Skeletal muscle tissue (tissue), 4 donors: ENCODE results near the gene RERE. TPM values are rescaled to one million over a fixed set of nuclear protein-coding genes. Genes with fewer than 3 reads are reported as not detected.

Source experiments
- H3K27ac ChIP-seq: one replicate; pipeline ENCODE4 v1.7.0; 2013; ENCODE audit warnings: mild to moderate bottlenecking, low read depth, low read length, inconsistent platforms
- H3K27me3 ChIP-seq, 3 donors: one replicate each; pipeline ENCODE4 v1.7.0; 2013; ENCODE audit warnings: low read length in 3 of 3; ENCODE audit not compliant: control insufficient read depth in 3 of 3, insufficient read depth in 3 of 3
- H3K36me3 ChIP-seq, 3 donors: one replicate each; pipeline ENCODE4 v1.7.0; 2013; ENCODE audit warnings: low read length in 3 of 3; ENCODE audit not compliant: control insufficient read depth in 3 of 3, insufficient read depth in 3 of 3
- H3K4me1 ChIP-seq, 3 donors: one replicate each; pipeline ENCODE4 v1.7.0; 2013; ENCODE audit warnings: low read length in 3 of 3, mild to moderate bottlenecking in 3 of 3; ENCODE audit not compliant: control insufficient read depth in 3 of 3, insufficient read depth in 3 of 3
- H3K4me3 ChIP-seq, 3 donors: one replicate each; pipeline ENCODE4 v1.7.0; 2013; ENCODE audit warnings: low read length in 3 of 3
- H3K9ac ChIP-seq, 3 donors: one replicate each; pipeline ENCODE4 v1.7.0; 2013; ENCODE audit warnings: low read length in 3 of 3, mild to moderate bottlenecking in 3 of 3, moderate library complexity in 2 of 3, low read depth in 1 of 3
- H3K9me3 ChIP-seq, 3 donors: one replicate each; pipeline ENCODE4 v1.7.0; 2013; ENCODE audit warnings: low read length in 3 of 3; ENCODE audit not compliant: control insufficient read depth in 3 of 3
- total RNA-seq: library from RNA; depleted of rRNA; stranded (reverse); fragments of >200 nt; gene quantifications from one replicate; pipeline ENCODE4 v1.2.3, GENCODE V29; 2014
- donor health status: Osteomylitis.

RERE gene
- total RNA-seq, 1 donor from 2014 or later = 212 TPM

DNA sequence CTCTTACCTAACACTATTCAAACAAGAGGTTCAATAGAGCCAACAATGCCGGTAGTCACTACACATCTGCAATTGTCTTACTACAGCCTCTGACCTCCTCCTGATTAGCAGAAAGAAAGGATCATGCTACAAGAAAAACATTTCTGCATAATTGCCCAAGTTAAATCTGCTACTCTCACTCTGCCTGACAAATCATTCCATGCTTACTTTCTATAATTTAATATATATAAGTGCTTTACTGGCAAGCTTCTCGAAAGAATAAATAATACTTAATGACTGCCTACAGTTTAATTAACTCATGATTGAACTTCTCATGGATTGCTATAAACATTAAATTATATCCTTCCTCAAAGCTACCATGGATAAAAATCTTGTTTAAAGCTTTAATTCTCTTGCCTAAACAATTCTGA is 343.5 kb downstream of the RERE start:
- H3K36me3 ChIP-seq = no peaks in the 10 kb centered on the region
- no peaks in the 10 kb centered on the region for H3K9me3 ChIP-seq
- no peak overlapping the region for H3K27ac ChIP-seq
- H3K27me3 ChIP-seq = no peaks in the 10 kb centered on the region
- no peak overlapping the region for H3K9ac ChIP-seq
- H3K4me1 ChIP-seq = peaks cover 5 to 14% (median 10%) of the 10 kb centered on the region in 3 donors
- H3K4me3 ChIP-seq = no peak overlapping the region

DNA sequence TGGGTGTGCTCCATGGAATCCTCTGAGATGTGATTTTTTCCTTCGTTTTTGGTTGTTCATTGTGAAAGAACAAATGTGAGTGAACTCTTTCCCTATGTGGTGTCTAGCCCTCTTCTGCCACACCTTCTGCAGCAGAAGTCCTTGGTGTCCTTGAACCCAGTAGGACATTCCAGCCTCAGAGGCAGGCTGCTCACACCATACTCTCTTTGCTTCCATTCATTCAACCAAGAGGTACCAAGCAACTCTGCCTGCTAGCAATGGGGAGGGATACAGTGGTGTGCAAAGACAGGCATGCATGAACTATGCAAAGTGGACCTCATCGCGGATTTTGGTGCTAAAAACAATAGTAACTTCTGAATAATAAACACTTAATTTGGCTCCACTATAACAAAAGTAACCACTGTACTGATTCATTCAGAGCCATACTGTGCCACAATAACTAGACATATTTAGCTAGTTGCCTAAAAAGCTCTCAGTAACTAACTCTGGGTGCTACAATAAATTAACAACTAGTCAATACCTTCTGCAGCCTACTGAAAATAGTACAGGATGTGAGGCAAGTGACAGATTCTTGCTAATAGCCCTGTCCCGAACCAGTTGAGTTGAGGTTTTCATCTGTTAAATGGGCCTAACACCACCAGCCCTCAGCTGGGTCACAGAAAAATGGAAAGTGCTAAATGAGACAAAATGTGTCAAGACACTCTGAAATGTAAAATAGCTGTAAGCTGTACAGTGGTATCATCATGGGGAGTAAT is 344.1 kb downstream of the RERE start:
- H3K4me3 ChIP-seq = no peak overlapping the region
- no peaks in the 10 kb centered on the region for H3K9me3 ChIP-seq
- H3K27ac ChIP-seq = no peak overlapping the region
- no peaks in the 10 kb centered on the region for H3K27me3 ChIP-seq
- no peaks in the 10 kb centered on the region for H3K36me3 ChIP-seq
- peaks cover 5 to 14% (median 10%) of the 10 kb centered on the region in 3 donors for H3K4me1 ChIP-seq
- H3K9ac ChIP-seq = no peak overlapping the region

DNA sequence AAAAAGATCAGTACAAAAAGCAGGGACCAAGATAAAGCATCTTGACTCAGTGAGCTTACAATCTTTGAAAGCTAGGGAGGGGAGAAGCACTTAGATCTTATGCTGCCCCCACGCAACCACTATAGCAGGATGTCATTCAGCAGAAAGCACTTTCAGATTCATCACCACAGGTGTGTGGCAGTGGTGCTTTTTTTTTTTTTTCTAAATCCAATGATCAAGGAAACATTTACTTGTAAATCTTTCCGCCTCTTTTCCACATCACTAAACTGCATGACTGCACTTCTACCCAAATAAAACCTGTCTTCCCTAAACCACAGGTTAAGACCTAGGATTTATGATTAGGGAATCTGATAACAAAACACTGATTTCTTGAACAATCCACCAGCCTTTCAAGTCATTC is 344.8 kb downstream of the RERE start:
- no peaks in the 10 kb centered on the region for H3K36me3 ChIP-seq
- no peaks in the 10 kb centered on the region for H3K27me3 ChIP-seq
- no peak overlapping the region for H3K9ac ChIP-seq
- no peak overlapping the region for H3K4me3 ChIP-seq
- no peaks in the 10 kb centered on the region for H3K9me3 ChIP-seq
- H3K27ac ChIP-seq = no peak overlapping the region
- H3K4me1 ChIP-seq = peaks cover 5 to 12% (median 9%) of the 10 kb centered on the region in 3 donors

DNA sequence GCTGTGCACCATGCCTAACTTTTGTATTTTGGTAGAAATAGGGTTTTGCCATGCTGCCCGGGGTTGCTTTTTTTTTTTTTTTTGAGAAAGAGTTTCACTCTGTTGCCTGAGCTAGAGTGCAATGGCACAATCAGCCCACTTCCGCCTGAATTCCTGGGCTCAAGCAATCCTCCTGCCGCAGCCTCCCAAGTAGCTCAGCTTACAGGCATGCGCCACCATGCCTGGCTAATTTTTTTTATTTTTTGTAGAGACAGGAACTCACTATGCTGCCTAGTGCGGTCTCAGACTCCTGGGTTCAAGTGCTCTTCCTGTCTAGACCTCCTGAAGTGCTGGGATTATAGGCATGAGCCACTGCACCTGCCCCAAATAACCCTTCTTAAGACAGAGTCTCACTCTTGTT is 346.0 kb downstream of the RERE start:
- Histone ChIP-seq H3K27ac (no peak overlapping the region), H3K4me3 (no peak overlapping the region)

DNA sequence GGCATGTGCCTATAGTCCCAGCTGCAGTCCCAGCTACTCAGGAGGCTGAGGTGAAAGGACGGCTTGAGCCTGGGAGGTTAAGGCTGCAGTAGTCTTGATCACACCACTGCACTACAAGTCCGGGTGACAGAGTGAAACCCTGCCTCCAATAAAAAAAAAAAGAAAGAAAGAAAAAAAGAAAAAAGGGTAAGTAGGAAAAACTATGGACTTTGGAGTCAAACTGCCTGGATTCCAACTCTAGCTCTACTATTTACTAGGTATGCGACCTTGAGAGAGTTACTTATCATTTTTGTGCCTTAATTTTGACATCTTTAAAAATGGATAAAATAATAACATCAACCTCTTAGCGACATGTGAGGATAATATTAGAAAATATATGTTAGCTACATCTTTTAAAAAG is 348.7 kb downstream of the RERE start:
- Histone ChIP-seq H3K4me1 (peaks cover 10 to 16% (median 10%) of the 10 kb centered on the region in 3 donors), H3K4me3 (no peak overlapping the region), H3K36me3 (peaks cover 0 to 3% (median 0%) of the 10 kb centered on the region in 3 donors), H3K27ac (no peak overlapping the region), H3K9me3 (no peaks in the 10 kb centered on the region), H3K27me3 (no peaks in the 10 kb centered on the region), H3K9ac (no peak overlapping the region)

More for the DNA sequence above, 346.0 kb downstream of the RERE start:
- H3K9me3 ChIP-seq = no peaks in the 10 kb centered on the region
- no peak overlapping the region for H3K9ac ChIP-seq
- H3K36me3 ChIP-seq = no peaks in the 10 kb centered on the region
- H3K27me3 ChIP-seq = no peaks in the 10 kb centered on the region
- H3K4me1 ChIP-seq = peaks cover under 1 to 5% (median 5%) of the 10 kb centered on the region in 3 donors

DNA sequence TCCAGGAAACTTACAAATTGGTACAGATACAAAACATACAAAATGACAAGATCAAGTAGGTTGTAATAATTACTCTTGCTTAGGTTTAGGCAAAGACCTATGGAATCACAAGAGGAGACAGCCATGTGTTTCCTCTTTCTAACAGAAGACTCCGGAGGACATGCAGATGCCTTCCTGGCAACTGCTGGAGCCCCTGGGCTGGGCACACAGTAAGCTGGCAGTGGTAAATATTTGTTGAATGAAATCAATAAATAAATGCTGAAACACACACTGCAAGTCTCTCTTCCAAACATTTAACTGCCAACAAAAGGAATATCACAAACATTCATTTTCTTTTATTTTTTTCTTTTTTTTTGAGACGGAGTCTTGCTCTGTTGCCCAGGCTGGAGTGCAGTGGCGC is 350.1 kb downstream of the RERE start:
- Histone ChIP-seq H3K9me3 (no peaks in the 10 kb centered on the region), H3K4me1 (peaks cover 17 to 25% (median 23%) of the 10 kb centered on the region in 3 donors), H3K4me3 (no peak overlapping the region), H3K36me3 (peaks cover 0 to 3% (median 0%) of the 10 kb centered on the region in 3 donors), H3K27me3 (no peaks in the 10 kb centered on the region), H3K9ac (no peak overlapping the region), H3K27ac (no peak overlapping the region)

DNA sequence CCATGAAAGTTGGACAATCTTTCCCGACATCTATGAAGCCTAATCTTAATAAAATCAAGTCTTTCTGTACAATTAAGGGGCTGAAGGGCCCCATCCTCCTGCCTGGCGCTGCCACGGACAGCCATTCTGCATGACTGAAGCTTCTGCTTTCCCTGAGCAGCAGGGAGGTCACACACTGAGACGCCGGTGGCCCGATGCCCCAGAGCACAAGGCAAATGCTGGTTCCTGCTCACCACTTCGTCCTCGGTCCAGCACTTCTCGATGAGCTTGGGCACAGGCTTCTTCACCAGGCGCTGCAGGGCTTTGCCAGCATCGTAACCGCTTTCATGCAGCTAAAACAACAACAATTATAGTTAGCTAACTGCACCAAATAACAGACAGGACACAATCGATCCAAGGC is 351.7 kb downstream of the RERE start:
- H3K4me3 ChIP-seq = no peak overlapping the region
- peaks cover 19 to 28% (median 27%) of the 10 kb centered on the region in 3 donors for H3K4me1 ChIP-seq
- peaks cover 0 to 3% (median 0%) of the 10 kb centered on the region in 3 donors for H3K36me3 ChIP-seq
- H3K27ac ChIP-seq = no peak overlapping the region
- H3K27me3 ChIP-seq = no peaks in the 10 kb centered on the region
- no peak overlapping the region for H3K9ac ChIP-seq
- no peaks in the 10 kb centered on the region for H3K9me3 ChIP-seq

DNA sequence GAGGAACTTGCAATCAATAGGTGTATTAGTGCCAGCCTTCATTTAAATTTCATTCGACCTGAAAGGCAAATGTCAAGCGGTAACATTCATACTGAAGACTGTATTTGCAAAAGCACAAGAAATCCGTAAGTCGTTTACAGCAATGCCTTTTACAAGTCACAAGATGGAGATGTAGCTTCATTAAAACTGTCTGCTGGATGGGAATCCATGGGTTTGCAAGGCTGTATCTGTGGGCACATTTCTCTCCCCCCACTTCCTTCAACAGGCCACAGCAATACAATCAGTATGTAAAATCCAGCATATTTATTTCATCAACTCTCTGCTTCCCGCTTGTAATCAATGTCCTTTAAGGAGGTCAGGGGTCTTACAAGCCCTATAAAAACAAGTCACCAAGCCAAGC is 352.4 kb downstream of the RERE start:
- H3K27ac ChIP-seq = no peak overlapping the region
- no peaks in the 10 kb centered on the region for H3K9me3 ChIP-seq
- H3K4me1 ChIP-seq = peaks cover 21 to 28% (median 27%) of the 10 kb centered on the region in 3 donors
- H3K36me3 ChIP-seq = peaks cover 0 to 3% (median 0%) of the 10 kb centered on the region in 3 donors
- no peaks in the 10 kb centered on the region for H3K27me3 ChIP-seq
- H3K9ac ChIP-seq = no peak overlapping the region
- no peak overlapping the region for H3K4me3 ChIP-seq

DNA sequence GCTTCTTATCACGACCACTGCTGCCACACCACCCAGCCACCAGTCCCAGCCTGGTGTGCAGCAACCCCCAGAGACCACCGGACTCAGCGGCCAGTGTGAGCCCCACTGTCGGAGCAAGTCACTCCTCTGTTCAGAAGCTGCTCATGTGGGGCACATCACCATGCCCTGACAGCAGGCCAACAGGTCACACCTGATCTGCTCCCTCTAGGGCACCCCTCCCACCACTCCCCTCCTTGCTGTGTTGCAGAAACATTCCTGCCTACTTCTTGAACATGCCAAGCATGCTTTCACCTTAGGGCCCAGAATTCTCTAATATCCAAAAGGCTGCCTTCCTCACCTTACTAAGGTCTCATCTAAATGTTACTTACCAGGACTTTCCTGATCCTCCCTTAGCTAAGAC is 353.1 kb downstream of the RERE start:
- Histone ChIP-seq H3K27ac (peak overlapping the region; percentile 74), H3K9me3 (no peaks in the 10 kb centered on the region), H3K9ac (peak overlapping the region in 1 of 3 donors; percentile 18), H3K36me3 (peaks cover 0 to 3% (median 0%) of the 10 kb centered on the region in 3 donors), H3K27me3 (no peaks in the 10 kb centered on the region), H3K4me3 (no peak overlapping the region), H3K4me1 (peaks cover 21 to 28% (median 27%) of the 10 kb centered on the region in 3 donors)

DNA sequence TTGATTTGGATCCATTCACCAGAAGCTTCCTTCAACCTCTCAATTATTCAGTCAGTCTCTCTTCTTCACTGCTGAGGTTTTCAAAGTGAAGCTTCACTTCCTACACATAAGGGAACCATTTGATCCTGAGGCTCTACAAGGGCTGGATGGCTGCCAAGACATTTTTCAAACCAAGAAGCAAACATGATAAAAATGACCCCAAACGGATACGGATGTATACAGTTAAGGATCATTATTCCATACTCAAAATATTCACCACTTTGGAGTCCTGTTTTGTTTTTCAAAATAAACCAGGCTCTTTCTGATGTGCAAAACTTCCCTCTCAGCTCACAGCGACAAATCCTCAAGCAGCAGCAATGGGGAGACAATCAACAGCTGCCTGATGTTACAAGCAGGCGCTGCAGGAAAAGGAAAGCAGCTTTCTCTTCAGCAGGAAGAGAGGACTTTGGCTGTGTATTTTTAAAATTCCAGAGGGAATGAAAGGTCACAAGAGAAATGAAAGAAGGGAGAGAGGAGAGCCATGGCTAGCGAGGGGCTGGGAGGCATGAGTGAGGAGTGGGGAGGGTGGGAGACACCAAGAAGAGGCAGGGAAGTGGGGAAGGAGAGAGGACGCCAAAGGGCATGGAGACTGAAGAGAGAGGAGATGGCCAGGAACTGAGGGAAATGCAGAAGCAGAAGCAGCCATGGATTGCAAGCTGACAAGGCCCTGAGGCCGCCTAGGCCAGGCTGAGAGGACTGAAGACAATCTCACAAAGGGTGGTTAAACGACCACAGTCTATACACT is 354.1 kb downstream of the RERE start:
- Histone ChIP-seq H3K36me3 (peaks cover 0 to 3% (median 0%) of the 10 kb centered on the region in 3 donors), H3K27me3 (no peaks in the 10 kb centered on the region), H3K9ac (peak overlapping the region in 2 of 3 donors; percentile 16 to 63), H3K4me1 (peaks cover 21 to 28% (median 27%) of the 10 kb centered on the region in 3 donors), H3K4me3 (peak overlapping the region in 2 of 3 donors; percentile 25 to 49), H3K27ac (peak overlapping the region; percentile 74), H3K9me3 (no peaks in the 10 kb centered on the region)
